Epithelial cell of proximal tubule (primary cell): ENCODE results near the gene TYW1. TPM values are rescaled to one million over a fixed set of nuclear protein-coding genes. Genes with fewer than 3 reads are reported as not detected.
"Not testable (repeated sequence)": the region's sequence is repeated elsewhere in the genome, so short reads cannot be mapped to it uniquely, and the experiment has no call there.

Experiments used
- DNase-seq: peaks from one replicate; pipeline ENCODE4 v3.0.0-alpha.2; 2011; ENCODE audit warnings: low read depth
- H3K4me3 ChIP-seq: 2 replicates; pipeline ENCODE4 v1.5.1; 2011; ENCODE audit warnings: low read depth, mild to moderate bottlenecking, low read length
- CTCF ChIP-seq: conservative IDR thresholded peaks from 2 replicates; pipeline ENCODE4 v1.5.1; 2012; ENCODE audit warnings: low read depth, mild to moderate bottlenecking, low read length
- total RNA-seq: library from RNA; depleted of rRNA; stranded (reverse); fragments of >200 nt; gene quantifications from 2 replicates; pipeline ENCODE4 v1.2.3, GENCODE V29; 2015

TYW1 gene
- total RNA-seq, 1 donor from 2014 or later = 12.3 TPM

GRCh38 chr7:67251986-67252558, 255.4 kb downstream of the TYW1 start:
- H3K4me3 ChIP-seq = no peak overlapping the region
- TF ChIP-seq CTCF = no peak
- no peak for DNase-seq

GRCh38 chr7:67255076-67255475, 258.4 kb downstream of the TYW1 start:
- not testable (repeated sequence) for DNase-seq, H3K4me3 ChIP-seq

GRCh38 chr7:67257779-67258178, 261.1 kb downstream of the TYW1 start:
- not testable (repeated sequence) for H3K4me3 ChIP-seq, DNase-seq

GRCh38 chr7:67259363-67259762, 262.7 kb downstream of the TYW1 start:
- DNase-seq = not testable (repeated sequence)

GRCh38 chr7:67260166-67260586, 263.5 kb downstream of the TYW1 start:
- not testable (repeated sequence) for H3K4me3 ChIP-seq, DNase-seq

More at GRCh38 chr7:67259363-67259762, 262.7 kb downstream of the TYW1 start:
- H3K4me3 ChIP-seq = not testable (repeated sequence)

- not testable (repeated sequence) for DNase-seq, H3K4me3 ChIP-seq
These were observed 267.4 kb downstream of the TYW1 start for GRCh38 chr7:67264000-67264399.

GRCh38 chr7:67266070-67266469, 269.4 kb downstream of the TYW1 start:
- not testable (repeated sequence) for DNase-seq, H3K4me3 ChIP-seq

GRCh38 chr7:67267914-67268313, 271.3 kb downstream of the TYW1 start:
- no peak overlapping the region for H3K4me3 ChIP-seq
- no peak for DNase-seq
- TF ChIP-seq CTCF = no peak

GRCh38 chr7:67269916-67270315, 273.3 kb downstream of the TYW1 start:
- H3K4me3 ChIP-seq, DNase-seq: not testable (repeated sequence)

Other genes with a start within 250 kb of the TYW1 start
- gene TMEM248, start 75.6 kb upstream of the TYW1 start, total RNA-seq = 58.6 and 96.4 TPM in 2 replicates
- gene SBDS, start 1.2 kb upstream of the TYW1 start, total RNA-seq = 82.9 and 83.5 TPM in 2 replicates